ENCODE data around the gene CCDC33.

DNA sequence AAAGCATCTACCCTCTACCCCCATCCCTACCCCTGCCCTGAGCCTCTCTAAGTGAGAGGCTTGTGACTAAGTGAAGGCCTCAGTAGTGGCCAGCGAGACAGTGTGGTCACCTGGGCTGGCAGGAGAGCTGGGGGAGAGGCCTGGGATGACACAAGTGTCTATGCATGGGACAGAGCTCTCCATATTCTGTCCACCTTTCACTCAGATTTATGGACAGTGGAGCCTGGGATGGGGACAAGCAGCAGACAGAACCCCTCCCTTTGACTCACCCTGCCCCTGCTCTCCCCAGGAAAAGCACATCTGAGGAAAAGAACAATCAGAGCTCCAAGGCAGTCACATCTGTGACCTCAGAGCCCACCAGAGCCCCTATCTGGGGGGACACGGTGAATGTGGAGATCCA lies 26.0 kb downstream of the CCDC33 start:
- TF ChIP-seq EZH2 (IDR thresholded peaks at IDR 0.05; ENCODE audit: insufficient read depth, poor library complexity, severe bottlenecking) (no peak), EZH2phosphoT487 (IDR thresholded peaks at IDR 0.05; ENCODE audit: insufficient read depth, low read depth) (no peak)
